Lung (tissue), 12 donors: ENCODE results near the gene FOXA3. TPM values are rescaled to one million over a fixed set of nuclear protein-coding genes. Genes with fewer than 3 reads are reported as not detected.

Experiments used
- ATAC-seq: fragments of 200-7000 bp; cut with Tn5 transposase; one replicate; pipeline ENCODE4 v1.9.1; 2020; ENCODE audit warnings: moderate number of reproducible peaks; ENCODE audit not compliant: insufficient read depth, low FRiP score
- DNase-seq, 3 donors: peaks; one replicate each; pipeline ENCODE4 v3.0.0-alpha.2; 2013 to 2017
- H3K27ac ChIP-seq, 2 donors: one replicate each; pipeline ENCODE4 v1.5.1; 2013; ENCODE audit warnings: mild to moderate bottlenecking in 2 of 2, moderate library complexity in 2 of 2, control low read depth in 1 of 2, inconsistent platforms in 1 of 2, low read depth in 1 of 2, low read length in 1 of 2
- H3K27me3 ChIP-seq, 3 donors: one replicate each; pipeline ENCODE4 v1.5.1; 2013; ENCODE audit warnings: low read length in 2 of 3; ENCODE audit not compliant: control insufficient read depth in 3 of 3, insufficient read depth in 3 of 3
- H3K36me3 ChIP-seq, 4 donors: one replicate each; pipeline ENCODE4 v1.5.1; 2013; ENCODE audit warnings: low read length in 4 of 4, mild to moderate bottlenecking in 1 of 4, moderate library complexity in 1 of 4; ENCODE audit not compliant: control insufficient read depth in 4 of 4, insufficient read depth in 4 of 4
- H3K4me1 ChIP-seq, 5 donors: one replicate each; pipeline ENCODE4 v1.5.1; 2013; ENCODE audit warnings: low read length in 5 of 5, mild to moderate bottlenecking in 2 of 5, moderate library complexity in 1 of 5; ENCODE audit not compliant: control insufficient read depth in 5 of 5, insufficient read depth in 5 of 5
- H3K4me3 ChIP-seq: one replicate; pipeline ENCODE4 v1.5.1; 2013; ENCODE audit warnings: mild to moderate bottlenecking, control low read depth, moderate library complexity
- H3K9ac ChIP-seq, 2 donors: one replicate each; pipeline ENCODE4 v1.5.1; 2013; ENCODE audit warnings: low read length in 2 of 2, control low read depth in 1 of 2; ENCODE audit not compliant: insufficient read depth in 1 of 2
- H3K9me3 ChIP-seq, 4 donors: one replicate each; pipeline ENCODE4 v1.5.1; 2013; ENCODE audit warnings: low read length in 3 of 4, mild to moderate bottlenecking in 1 of 4, moderate library complexity in 1 of 4; ENCODE audit not compliant: control insufficient read depth in 4 of 4, insufficient read depth in 3 of 4
- CTCF ChIP-seq: IDR thresholded peaks from 2 replicates; pipeline ENCODE4 v1.5.1; 2012; ENCODE audit warnings: mild to moderate bottlenecking; ENCODE audit errors: control extremely low read depth, extremely low read depth
- WGBS, 2 donors: extraction: QIAGEN DNeasy Blood & Tissue Kit; methylation state at CpG; one replicate each; pipeline ENCODE4 v1.1.7; 2013; 5-methylcytosine and 5-hydroxymethylcytosine counted together
- polyA plus RNA-seq, 2 donors: library from polyadenylated mRNA; stranded (reverse); fragments of 200-250 nt; gene quantifications; one replicate each; pipeline ENCODE4 v1.2.1, GENCODE V29; 2013
- total RNA-seq, 2 donors: library from RNA; depleted of rRNA in 1 of 2; stranded (reverse); fragments of >200 nt in 1 of 2; gene quantifications; one replicate each; pipeline ENCODE4 v1.2.1, GENCODE V29; 2014 to 2021
- donor health status: control.
- donor health status: control.
- donor health status: Bipolar disorder and iron deficiency.
- donor health status: healthy.
- donor health status: DM: yes; HTN: yes; CAD: no.

The FOXA3 gene
- total and polyA plus RNA-seq, 4 donors, result 0.43 to 0.68 (median 0.51) TPM

DNA sequence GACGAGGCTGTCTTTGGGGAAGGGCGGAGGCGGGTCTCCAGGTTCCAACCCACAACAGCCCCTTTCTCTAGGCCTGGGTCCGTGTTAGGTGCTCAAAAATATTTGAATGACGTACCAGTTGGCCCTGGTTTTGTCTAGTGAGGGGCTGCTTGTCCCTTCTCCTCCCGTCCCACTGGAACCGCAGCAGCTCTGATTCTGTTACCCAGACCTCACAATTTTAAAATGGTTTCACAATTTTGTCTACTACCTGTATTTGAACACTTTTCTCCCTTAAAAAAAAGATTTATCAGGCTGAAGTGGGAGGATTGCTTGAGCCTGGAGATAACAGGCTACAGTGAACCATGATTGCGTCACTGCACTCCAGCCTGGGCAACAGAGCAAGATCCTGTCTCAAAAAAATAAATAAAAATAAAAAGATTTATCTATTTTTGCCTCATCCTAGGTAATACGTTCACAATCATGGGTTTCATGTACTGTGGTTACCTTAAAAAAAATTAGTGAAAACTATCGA is 23.1 kb downstream of the FOXA3 start:
- ATAC-seq (no peak), DNase-seq (peak in 1 of 3 donors; percentile 46)
- Histone ChIP-seq H3K9ac (peak overlapping the region; percentile 96 to 99), H3K36me3 (peaks cover 0 to 23% (median 1%) of the 10 kb centered on the region in 4 donors), H3K27me3 (no peaks in the 10 kb centered on the region), H3K4me1 (peaks cover 2 to 32% (median 8%) of the 10 kb centered on the region in 5 donors), H3K9me3 (no peaks in the 10 kb centered on the region), H3K27ac (peak overlapping the region; percentile 78 to 81), H3K4me3 (no peak overlapping the region)
- 50 to 67% methylated on average over 10 of the region's 10 CpGs for WGBS, 2 donors
- TF ChIP-seq CTCF, result no peak

DNA sequence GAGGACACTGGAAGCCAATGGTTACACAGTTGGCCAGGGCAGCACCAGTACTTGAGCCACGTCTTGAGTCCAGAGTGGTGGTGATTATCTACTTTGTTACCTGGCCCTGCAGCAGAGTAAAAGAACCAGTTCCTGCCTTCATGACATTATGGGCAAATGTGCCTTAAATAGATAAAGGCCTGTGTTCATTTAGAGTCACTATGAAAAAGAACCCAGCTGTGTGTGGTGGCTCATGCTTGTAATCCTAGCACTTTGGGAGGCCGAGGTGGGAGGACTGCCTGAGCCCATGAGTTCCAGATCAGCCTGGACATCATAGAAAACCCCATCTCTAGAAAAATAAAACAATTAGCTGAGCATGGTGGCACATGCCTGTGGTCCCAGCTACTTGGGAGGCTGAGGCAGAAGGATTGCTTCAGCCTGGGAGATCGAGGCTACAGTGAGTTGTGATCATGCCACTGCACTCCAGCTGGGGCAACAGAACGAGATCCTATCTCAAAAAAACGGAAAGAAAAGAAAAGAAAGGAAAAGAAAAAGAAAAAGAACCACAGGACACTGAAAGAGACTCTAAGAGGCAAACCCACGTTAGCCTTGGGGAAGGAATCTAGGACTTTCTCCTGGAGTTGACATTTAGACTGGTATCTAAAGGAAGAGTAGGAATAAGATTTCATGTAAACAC is 25.2 kb downstream of the FOXA3 start:
- TF ChIP-seq CTCF, result no peak
- Histone ChIP-seq H3K36me3 (peaks cover 0 to 19% (median 1%) of the 10 kb centered on the region in 4 donors), H3K9me3 (no peaks in the 10 kb centered on the region), H3K27ac (no peak overlapping the region), H3K27me3 (no peaks in the 10 kb centered on the region), H3K9ac (no peak overlapping the region), H3K4me1 (peaks cover 0 to 12% (median 3%) of the 10 kb centered on the region in 5 donors), H3K4me3 (no peak overlapping the region)
- DNase-seq (no peak), ATAC-seq (no peak)
- 70 to 76% methylated on average over 6 of the region's 6 CpGs for whole genome bisulfite sequencing, 2 donors

DNA sequence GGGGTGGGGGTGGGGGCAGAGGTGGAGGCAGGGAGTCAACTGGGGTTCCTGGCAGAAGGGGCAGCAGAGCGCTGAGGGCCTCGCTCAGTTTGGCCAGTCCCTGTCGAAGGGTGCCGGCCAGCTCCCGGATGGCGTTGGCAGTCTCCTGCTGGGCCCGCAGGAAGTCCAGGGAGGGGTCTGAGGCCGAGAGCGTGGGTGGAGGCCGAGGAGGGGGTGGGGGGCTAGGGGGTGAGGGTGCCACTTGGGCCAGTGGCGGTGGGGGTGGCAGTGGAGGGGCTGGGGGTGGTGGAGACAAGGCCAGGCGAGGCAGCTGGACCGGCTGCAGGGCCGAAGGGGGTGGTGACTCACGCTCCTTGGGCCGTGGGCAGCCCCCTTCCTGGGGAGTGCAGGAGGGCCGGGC is 26.8 kb downstream of the FOXA3 start:
- DNase-seq, result no peak
- H3K9ac ChIP-seq, result no peak overlapping the region
- H3K4me1 ChIP-seq, result peaks cover 0 to 5% (median 0%) of the 10 kb centered on the region in 5 donors
- peaks cover 0 to 18% (median 0%) of the 10 kb centered on the region in 4 donors for H3K36me3 ChIP-seq
- H3K4me3 ChIP-seq, result no peak overlapping the region
- no peak for ATAC-seq
- H3K9me3 ChIP-seq, result no peaks in the 10 kb centered on the region
- no peaks in the 10 kb centered on the region for H3K27me3 ChIP-seq
- H3K27ac ChIP-seq, result no peak overlapping the region
- WGBS, 2 donors, result 86 to 92% methylated on average over 17 of the region's 17 CpGs
- no peak for TF ChIP-seq CTCF
